GM21825 (cell line): ENCODE results near the gene PAK4.

Source experiments
- ATAC-seq: cut with Tn5 transposase; IDR thresholded peaks from one replicate; pipeline ENCODE4 v1.9.1; 2021; ENCODE audit warnings: mild to moderate bottlenecking, moderate library complexity; ENCODE audit not compliant: unreplicated experiment

PAK4 gene

DNA sequence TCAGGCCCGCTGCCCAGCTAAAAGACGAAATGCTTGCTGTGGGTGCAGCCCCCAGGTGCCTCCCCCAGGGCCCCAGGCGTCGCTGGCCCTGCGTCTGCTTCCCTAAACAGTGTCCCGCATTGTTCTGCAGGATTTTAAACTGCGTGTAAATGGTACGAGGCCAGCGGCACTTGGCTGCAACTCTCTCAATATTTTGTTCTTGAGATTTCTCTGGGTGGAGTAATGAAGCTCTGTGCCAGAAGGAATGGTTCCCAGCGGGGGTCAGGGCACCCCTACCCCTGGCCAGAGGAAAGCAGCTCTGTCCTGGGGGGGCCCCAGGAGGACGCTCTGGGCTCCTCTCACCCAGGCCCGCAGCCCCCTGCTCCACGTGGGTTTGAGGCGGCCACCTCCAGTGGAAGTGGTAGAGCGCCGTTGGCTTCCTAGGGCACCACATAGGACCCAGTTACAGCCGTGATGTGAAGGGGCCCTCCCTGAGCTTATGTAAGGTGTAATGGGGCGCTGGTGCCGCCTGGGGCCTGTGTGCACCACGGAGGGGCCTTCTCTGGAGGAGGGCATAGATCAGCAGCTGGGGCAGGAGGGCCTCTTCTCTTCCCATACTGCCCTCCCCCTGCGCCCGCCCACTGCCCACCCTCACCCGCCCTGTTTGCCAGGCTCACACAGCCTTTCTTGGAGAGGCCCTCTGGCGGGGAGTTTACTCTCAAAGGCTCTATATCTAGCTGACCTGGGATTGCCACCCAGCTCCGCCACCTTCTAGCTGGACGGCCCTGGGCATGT lies 19.8 kb downstream of the PAK4 start:
- ATAC-seq, result no peak

DNA sequence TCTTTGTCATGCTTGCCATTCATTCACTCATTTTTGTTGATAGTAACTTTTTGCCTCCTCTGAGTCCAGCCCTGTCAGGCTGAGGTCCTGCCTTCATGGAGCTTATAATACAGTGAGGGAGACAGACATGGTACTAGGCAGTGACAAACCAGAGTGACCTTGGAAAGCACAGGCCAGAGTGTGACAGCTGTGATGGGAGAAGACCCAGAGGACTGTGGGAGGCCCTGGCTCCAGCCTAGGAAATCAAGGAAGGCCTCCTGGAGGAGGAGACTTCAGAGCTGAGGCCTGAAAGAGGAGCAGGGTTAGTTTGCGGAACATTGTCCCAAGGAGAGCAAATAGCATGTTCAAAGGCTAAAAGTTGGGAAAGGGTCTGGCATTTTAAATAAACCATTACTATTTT lies 20.5 kb downstream of the PAK4 start:
- ATAC-seq, result no peak

DNA sequence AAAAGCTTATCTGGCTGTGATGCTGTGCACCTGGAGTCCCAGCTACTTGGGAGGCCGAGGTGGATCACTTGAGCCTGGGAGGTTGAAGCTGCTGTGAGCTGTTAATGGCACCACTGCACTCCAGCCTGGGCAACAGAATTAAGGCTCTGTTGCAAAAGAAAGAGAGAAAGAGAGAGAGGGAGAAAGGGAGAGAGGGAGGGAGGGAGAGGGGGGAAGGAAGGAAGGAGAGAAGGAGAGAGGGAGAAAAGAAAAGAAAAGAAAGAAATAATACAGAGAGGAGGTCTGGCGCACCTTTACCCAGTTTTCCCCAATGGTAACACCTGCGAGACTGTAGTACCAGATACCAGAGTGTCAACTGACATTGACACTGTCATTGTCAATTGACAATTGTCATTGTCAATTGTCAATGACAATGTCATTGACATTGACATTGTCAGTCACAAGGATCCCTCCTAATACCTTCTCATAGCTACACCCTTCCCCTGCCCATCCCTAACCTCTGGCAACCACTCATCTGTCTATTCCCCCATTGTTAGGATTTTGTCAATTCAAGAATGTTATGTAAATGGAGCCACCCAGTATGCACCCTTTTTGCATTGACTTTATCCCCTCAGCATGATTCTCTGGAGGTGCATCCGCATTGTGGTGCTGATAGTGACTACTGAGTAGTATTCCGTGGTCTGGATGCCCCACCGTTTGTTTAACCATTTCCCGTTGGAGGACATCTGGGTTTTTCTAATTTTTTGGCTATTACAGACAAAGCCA lies 21.3 kb downstream of the PAK4 start:
- ATAC-seq, result no peak

DNA sequence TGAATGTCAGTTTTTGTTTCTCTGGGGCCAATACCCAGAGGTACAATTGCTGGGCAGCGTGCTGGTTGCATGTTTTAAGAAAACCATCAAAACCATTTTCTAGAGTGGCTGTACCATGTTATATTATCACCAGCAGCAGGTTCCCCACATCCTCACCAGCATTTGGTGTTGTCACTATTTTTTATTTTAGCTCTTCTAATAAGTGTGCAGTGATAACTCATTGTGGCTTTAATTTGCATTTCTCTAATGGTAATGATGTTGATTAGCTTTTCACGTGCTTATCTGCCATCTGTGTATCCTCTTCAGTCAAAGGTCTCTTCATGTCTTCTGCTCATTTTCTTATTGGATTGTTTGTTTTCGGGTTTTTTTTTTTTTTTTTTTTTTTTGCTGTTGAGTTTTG lies 21.9 kb downstream of the PAK4 start:
- no peak for ATAC-seq

DNA sequence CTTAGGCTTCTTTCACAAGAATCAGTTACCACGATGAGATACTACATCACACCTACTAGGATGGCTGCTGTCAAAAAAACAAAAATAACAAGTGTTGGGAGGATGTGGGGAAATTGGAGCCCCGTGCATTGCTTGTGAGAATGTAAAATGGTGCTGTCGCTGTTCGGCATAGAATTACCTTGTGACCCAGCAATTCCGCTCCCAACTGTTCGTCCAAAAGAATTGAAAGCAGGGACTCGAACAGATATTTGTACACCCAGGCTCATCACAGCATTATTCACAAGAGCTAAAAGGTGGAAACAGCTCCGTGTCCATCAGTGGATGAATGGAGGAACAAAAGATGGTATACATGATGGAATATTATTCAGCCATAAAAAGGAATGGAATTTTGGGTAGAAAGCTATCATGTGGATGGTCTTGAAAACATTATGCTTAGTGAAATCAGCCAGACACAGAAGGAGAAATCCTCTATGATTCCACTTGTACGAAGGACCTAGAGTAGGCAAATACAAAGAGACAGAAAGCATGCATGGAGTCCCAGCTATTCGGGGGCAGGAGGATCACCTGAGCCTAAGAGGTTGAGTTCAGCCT lies 23.4 kb downstream of the PAK4 start:
- no peak for ATAC-seq

DNA sequence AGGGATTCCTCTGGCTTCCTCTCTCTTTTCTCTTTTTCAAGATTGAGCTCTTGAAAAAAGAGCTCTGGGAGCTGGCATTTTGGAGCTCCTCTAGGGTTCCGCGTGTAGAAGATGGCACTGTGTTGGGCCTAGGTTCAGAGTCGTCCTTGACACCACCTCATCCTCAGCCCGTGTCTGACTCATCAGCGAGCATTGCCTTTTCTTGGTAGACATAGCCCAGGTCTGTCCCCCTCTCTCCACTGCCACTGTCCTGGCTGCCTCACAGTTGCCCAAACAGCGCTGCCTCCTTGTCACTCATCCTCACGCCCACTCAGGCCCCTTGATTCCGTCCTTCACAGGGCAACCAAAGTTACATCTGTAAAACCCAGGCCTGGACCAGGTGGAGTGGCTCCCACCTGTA lies 24.6 kb downstream of the PAK4 start:
- no peak for ATAC-seq

- ATAC-seq, result no peak
Measured at GRCh38 chr19:39150807-39151600, 25.4 kb downstream of the PAK4 start.

GRCh38 chr19:39152066-39152465 lies 26.5 kb downstream of the PAK4 start:
- ATAC-seq, result no peak

- no peak for ATAC-seq
Measured at GRCh38 chr19:39154100-39154628, 28.6 kb downstream of the PAK4 start.

GRCh38 chr19:39154629-39155100 lies 29.1 kb downstream of the PAK4 start:
- ATAC-seq, result no peak

GRCh38 chr19:39155114-39155700 lies 29.6 kb downstream of the PAK4 start:
- ATAC-seq, result no peak

GRCh38 chr19:39155741-39156140 lies 30.2 kb downstream of the PAK4 start:
- ATAC-seq, result no peak

- ATAC-seq, result no peak
Measured at GRCh38 chr19:39156326-39157230, 31.0 kb downstream of the PAK4 start.

GRCh38 chr19:39157275-39157996 lies 31.9 kb downstream of the PAK4 start:
- no peak for ATAC-seq

DNA sequence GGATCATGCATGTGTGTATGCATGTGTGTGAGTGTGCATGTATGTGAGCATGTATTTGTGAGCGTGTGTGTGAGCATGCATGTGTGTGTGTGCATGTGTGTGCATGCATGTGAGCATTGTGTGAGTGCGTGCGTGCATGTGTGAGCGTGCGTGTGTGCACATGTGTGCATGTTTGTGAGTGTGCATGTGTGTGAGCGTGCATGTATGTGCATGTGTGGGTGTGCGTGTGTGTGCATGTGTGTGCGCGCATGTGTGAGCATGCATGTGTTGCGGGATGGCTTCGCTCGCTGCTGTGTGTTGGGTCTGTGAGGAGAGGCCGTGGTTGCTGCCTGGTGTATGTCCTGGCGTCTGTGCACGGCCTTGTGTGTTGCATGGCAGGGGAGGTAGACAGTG lies 32.4 kb downstream of the PAK4 start:
- ATAC-seq, result no peak

GRCh38 chr19:39158646-39159260 lies 33.2 kb downstream of the PAK4 start:
- no peak for ATAC-seq

DNA sequence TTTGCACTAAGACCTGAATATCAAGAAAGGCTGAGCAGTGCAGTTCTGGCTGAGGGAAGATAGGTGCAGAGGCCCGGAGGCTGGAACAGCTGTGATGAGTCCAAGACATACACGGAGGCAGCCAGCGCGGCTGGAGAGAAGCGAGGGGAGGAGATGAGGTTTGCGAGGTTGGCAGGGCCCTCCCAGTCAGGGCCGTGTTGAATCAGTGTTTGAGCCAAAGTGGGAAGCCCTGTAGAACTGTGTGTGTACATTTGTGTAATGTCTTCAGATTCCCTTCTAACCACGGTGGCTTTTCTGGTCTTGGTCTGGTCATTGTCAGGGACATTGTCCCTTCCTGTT lies 34.9 kb downstream of the PAK4 start:
- ATAC-seq, result no peak

GRCh38 chr19:39160889-39161672 lies 35.5 kb downstream of the PAK4 start:
- ATAC-seq, result no peak
